Measurements from ENCODE around the gene ZSCAN23. TPM values are rescaled to one million over a fixed set of nuclear protein-coding genes. Genes with fewer than 3 reads are reported as not detected.

The ZSCAN23 gene
- total and polyA plus RNA-seq, 2 of the 8 experiments (the other 6 are each of a cell fraction or from before 2014, with no cell fraction given), result 0.74 to 5.3 TPM

DNA sequence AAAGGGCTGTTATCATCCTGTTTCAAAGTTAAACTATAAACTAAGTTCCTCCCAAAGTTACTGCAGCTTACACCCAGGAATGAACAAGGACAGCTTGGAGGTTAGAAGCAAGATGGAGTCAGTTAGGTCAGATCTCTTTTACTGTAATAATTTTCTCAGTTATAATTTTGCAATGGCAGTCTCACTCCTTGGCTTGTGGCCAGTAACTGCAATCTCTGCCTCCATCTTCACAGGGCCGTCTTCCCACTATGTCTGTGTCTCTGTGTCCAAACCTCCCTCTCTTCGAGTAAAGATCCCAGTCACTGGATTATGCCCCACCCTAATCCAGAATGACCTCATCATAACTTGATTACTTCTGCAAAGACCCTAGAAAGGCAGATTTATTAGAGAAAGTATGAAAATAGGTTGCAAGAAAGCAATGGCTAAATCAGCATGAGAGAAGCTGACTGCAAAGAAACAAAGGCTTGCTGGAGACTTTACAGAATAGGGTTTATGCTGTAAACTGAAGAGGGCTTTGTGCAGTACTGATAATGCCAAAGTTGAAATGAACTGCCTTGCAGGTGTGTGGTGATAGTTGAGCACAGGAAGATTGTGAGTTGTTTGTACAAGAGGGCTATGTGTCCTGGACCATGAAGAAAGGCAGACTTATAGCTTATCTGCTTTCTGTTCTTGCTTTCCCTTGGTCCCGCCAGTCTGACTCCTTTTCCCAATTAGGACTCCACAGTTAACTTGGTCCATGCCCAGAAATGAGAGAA, 43.9 kb upstream of the ZSCAN23 start (continued):
- TF ChIP-seq RAD21 (IDR thresholded peaks at IDR 0.05 in 1 of 2, conservative IDR thresholded peaks at IDR 0.05 in 1 of 2; ENCODE audit: low read depth in 2 of 2, low read length in 2 of 2) (no peak), TAF7 (optimal IDR thresholded peaks at IDR 0.05; ENCODE audit: borderline replicate concordance, low read depth, low read length) (no peak), BACH1 (IDR thresholded peaks at IDR 0.05; ENCODE audit: low read length) (no peak), POLR2AphosphoS5 (IDR thresholded peaks at IDR 0.05; ENCODE audit: low read depth, low read length) (no peak), RBBP5 (IDR thresholded peaks at IDR 0.05; ENCODE audit: borderline replicate concordance, low read depth, low read length) (no peak), ATF3 (IDR thresholded peaks at IDR 0.05; ENCODE audit: insufficient read depth, low read depth, low read length) (no peak), RXRA (IDR thresholded peaks at IDR 0.05; ENCODE audit: insufficient read depth, low read depth, low read length) (no peak), CREB1 (IDR thresholded peaks at IDR 0.05) (no peak), CHD7 (IDR thresholded peaks at IDR 0.05; ENCODE audit: insufficient replicate concordance, low read length) (no peak)

All from H1 (cell line).